HG02642 (cell line): ENCODE data around the gene RPGRIP1.
A peak's percentile ranks its signal among the peaks of the same experiment; 100 is the strongest.
"Not testable (repeated sequence)": the region's sequence is repeated elsewhere in the genome, so short reads cannot be mapped to it uniquely, and the experiment has no call there.

Experiments
- ATAC-seq: cut with Tn5 transposase; IDR thresholded peaks from one replicate; pipeline ENCODE4 v1.9.1; 2021; ENCODE audit warnings: mild to moderate bottlenecking; ENCODE audit not compliant: unreplicated experiment, poor library complexity

The RPGRIP1 gene

DNA sequence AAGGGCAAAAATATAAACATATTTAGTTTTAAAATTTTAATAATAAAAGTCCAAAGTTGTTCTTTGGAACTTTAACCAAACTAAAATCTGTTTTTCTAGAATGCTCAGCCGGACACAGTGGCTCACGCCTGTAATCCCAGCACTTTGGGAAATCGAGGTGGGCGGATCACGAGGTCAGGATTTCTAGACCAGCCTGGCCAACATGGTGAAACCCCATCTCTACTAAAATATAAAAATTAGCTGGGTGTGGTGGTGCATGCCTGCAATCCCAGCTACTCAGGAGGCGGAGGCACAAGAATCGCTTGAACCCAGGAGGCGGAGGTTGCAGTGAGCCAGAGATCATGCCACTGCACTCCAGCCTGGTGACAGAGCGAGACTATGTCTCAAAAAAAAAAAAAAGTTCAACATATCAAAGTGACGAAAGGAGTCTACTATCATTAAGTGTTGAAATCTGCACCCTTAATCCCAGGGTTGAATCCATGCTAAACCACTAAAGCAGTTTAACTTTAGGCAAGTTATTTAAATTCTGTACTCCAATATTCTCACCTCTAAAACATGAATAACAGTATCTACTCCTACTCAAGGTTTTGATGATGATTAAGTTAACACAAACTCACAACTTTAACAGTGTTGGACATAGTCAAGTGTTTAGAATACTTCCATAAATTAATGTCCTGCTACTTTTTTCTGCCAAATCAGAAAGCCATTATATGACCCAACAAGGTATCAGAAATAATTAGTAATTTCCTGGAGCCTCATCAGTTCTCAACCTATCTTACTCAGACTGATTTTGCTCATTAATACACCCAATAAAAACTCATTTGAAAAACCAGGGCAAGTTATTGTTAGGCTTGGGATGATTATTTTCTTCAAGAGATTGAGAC, 21.6 kb upstream of the RPGRIP1 start:
- no peak for ATAC-seq

- no peak for ATAC-seq
Observed at GRCh38 chr14:21258889-21259787, 20.7 kb upstream of the RPGRIP1 start.

DNA sequence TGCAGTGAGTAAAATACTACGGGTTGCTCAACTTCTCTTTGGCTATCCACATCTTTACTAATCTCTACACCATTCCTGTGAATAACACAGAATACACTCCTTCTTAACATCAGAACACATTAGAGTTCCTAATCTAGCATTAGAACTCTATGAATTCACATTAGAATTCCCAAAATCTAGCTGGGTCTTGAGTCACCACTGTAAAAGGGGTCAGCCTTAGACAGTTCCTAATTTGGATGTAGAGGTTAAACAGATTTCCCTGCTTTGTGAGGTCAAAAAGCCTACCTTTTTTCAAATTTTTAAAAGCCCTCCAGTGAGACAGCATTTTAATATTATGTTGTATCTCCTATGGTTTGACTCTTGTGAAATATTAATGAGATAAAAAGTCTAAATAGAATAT, 18.1 kb upstream of the RPGRIP1 start:
- no peak for ATAC-seq

DNA sequence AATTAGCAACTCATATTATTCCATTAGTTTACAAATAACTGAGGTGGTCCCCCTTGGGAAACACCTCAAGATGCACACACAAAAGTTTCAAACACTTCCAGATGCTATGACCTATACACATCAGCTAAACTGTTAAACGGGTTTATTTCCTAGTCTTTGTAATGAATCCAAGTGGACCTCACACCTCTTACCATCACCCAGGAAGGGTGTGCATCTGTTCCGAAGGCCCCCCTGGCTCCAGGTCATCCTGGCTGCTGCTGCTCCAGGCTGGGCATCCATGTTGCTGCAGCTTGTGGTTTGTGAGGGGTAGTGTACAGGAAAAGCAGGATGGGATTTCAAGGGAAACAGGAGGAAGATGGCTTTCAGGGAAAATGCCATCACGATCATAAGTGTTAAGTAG, 17.5 kb upstream of the RPGRIP1 start:
- ATAC-seq, result no peak

GRCh38 chr14:21263284-21264024, 16.4 kb upstream of the RPGRIP1 start:
- no peak for ATAC-seq

DNA sequence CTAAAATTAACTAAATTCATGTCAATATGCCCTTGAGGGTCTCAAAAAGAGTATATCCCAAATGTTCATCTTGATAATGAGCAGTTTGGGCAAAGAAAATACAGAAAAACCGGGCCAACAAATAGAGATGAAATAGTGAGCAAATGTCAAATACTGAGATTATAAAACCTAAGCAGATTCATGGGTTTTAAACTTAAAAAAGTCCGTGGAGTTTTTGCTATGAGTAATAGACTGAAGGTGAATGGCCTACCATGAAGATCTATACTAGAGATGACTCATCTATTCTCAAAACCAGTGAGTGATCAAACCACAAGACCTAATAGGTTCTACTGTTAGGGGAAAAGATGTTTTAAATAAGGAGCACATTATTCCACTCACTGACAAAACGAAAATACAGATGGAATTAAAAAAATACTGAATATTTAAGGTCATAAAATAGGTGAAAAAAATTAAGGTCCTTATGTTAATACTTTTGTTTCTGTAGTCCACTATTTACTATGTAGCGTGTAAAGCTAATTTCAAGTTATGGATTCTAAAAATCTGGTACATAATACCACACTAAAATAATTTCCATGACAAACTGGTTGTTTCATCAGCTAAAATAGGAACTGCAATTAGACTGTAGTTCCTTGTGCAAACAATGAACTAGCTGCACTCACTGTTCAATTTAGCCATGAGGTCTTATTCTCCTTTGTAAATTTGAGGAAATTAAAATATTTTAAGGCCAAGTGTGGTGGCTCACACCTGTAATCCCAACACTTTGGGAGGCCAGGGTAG, 15.7 kb upstream of the RPGRIP1 start:
- peak; percentile 67 for ATAC-seq

- no peak for ATAC-seq
Observed at GRCh38 chr14:21267431-21267845, 12.4 kb upstream of the RPGRIP1 start.

GRCh38 chr14:21267886-21268616, 11.8 kb upstream of the RPGRIP1 start:
- ATAC-seq, result no peak

- no peak for ATAC-seq
Observed at GRCh38 chr14:21268617-21269251, 11.1 kb upstream of the RPGRIP1 start.

DNA sequence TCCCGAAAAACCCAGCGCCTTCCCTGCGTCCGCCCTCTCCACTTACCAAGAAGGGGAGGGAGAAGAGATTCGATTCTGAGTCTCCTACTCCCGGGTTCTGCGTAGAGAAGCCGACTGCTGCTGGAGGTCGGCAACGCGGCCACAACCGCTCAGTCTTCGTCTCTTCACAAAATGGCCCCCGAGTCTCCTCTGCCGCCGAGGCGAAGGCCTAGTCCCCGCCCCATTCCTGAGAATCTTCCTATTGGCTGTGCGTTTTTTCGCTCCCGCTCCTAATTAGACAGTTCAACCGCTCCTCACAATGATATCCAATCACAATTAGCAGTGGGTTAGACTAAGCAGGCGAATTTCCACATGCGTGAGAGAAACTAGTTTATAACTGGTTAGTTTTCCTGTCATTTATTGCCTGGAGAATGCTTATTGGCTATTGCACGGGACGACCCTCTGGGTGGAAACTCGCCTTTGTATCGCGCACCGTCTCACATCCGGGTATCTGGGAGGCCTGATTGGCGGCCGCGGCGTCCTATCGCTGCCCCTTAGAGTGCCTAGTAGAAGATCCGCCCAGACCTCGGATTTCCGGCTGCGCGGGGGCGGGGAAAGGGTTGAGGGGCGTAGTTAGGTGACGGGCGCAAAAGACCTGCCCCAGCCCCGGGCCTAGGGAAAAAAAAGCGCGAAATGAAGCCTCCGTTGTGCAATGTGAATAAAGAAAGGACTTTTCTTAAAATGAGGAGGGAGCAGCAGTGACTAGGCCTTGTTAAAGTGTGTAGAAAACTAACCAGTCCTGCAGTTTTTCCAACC, 10.4 kb upstream of the RPGRIP1 start, which contains the start of gene HNRNPC:
HNRNPC (minus strand) TSS at position 191 of the 795 bp plus-strand sequence. CDS start 35,249 bp downstream, outside the sequence.
- ATAC-seq, result peak; percentile 95

GRCh38 chr14:21272661-21273060, 7.2 kb upstream of the RPGRIP1 start:
- ATAC-seq, result not testable (repeated sequence)

GRCh38 chr14:21275261-21275858, 4.5 kb upstream of the RPGRIP1 start:
- ATAC-seq, result no peak

- no peak for ATAC-seq
Observed at GRCh38 chr14:21278632-21279031, 1.3 kb upstream of the RPGRIP1 start.

DNA sequence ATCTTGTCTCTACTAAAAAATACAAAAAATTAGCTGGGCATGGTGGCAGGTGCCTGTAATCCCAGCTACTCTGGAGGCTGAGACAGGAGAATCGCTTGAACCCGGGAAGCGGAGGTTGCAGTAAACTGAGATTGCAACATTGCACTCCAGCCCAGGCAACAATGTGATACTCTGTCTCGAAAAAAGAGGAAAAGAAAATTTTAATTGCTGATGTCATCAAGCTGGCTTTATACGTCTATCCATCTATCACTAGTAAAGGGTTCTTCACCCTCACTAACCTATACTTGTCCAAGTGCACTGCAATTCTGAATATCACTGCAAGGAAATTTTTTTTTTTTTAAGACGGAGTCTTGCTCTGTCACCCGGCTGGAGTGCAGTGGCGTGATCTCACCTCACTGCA, 2.0 kb downstream of the RPGRIP1 start:
- not testable (repeated sequence) for ATAC-seq

GRCh38 chr14:21286516-21286915, 6.6 kb downstream of the RPGRIP1 start:
- ATAC-seq, result not testable (repeated sequence)

DNA sequence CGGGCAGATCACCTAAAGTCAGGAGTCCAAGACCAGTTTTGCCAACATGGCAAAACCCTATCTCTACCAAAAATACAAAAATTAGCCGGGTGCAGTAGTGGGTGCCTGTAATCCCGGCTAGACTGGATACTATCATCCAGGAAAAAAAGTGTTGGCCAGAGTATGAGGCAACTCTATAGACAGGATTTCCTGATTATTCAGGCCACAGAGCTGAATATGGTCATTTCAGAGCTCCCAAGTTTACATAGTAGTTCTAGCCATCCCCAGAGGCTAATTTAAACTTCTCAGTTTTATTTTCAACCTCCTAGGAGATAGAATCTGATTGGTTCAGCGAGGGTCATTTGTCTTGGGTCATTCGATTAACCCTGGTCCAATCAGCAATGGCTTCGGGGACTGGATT, 7.3 kb downstream of the RPGRIP1 start:
- no peak for ATAC-seq

DNA sequence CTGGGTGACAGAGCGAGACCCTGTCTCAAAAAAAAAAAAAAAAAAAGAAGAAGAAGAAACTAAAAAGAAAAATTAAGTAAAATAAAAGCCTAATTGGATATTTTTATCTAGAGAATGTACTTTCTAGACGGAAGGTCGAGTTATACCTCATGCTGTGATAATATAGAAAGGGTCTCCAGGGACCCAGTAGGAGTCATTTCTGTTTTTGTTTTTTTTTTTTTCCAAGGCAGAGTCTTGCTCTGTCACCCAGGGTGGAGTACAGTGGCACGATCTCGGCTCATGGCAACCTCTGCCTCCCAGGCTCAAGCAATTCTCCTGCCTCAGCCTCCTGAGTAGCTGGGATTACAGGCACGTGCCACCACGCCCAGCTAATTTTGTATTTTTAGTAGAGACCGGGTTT, 14.1 kb downstream of the RPGRIP1 start:
- not testable (repeated sequence) for ATAC-seq
